ENCODE data around the gene CLK3.

DNA sequence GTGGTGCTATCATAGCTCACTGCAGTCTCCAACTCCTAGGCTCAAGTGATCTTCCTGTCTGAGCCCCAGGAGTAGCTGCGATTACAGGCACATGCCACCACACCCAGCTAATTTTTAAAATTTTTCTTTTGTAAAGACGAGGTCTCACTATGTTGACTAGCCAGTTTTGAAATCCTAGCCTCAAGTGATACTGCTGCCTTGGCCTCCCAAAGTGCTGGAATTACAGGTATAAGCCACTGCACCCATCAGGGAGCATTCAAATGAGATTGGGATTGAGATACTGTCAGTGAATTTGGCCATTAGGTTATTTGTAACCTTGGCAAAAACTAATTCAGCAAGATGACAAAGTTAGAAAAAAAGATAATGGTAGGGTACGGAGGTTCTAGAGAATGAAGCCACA lies 58.5 kb downstream of the CLK3 start:
- TF ChIP-seq NRF1 (conservative IDR thresholded peaks at IDR 0.05; ENCODE audit: low read depth, low read length) (no peak), ESRRA (IDR thresholded peaks at IDR 0.05; ENCODE audit: low read length) (no peak), ZNF274 (IDR thresholded peaks at IDR 0.05; ENCODE audit: insufficient read depth, insufficient read length) (no peak), EZH2 (IDR thresholded peaks at IDR 0.05; ENCODE audit: borderline replicate concordance, control insufficient read depth, low read depth, low read length) (no peak)
- TF ChIP-seq, protein P1, sequence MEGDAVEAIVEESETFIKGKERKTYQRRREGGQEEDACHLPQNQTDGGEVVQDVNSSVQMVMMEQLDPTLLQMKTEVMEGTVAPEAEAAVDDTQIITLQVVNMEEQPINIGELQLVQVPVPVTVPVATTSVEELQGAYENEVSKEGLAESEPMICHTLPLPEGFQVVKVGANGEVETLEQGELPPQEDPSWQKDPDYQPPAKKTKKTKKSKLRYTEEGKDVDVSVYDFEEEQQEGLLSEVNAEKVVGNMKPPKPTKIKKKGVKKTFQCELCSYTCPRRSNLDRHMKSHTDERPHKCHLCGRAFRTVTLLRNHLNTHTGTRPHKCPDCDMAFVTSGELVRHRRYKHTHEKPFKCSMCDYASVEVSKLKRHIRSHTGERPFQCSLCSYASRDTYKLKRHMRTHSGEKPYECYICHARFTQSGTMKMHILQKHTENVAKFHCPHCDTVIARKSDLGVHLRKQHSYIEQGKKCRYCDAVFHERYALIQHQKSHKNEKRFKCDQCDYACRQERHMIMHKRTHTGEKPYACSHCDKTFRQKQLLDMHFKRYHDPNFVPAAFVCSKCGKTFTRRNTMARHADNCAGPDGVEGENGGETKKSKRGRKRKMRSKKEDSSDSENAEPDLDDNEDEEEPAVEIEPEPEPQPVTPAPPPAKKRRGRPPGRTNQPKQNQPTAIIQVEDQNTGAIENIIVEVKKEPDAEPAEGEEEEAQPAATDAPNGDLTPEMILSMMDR (IDR thresholded peaks at IDR 0.05 in 2 of 3, conservative IDR thresholded peaks at IDR 0.05 in 1 of 3; ENCODE audit: control insufficient read depth in 2 of 3, extremely low read depth in 1 of 3, insufficient read depth in 1 of 3, low read depth in 3 of 3, low read length in 3 of 3), result no peak
- TF ChIP-seq, protein P2, sequence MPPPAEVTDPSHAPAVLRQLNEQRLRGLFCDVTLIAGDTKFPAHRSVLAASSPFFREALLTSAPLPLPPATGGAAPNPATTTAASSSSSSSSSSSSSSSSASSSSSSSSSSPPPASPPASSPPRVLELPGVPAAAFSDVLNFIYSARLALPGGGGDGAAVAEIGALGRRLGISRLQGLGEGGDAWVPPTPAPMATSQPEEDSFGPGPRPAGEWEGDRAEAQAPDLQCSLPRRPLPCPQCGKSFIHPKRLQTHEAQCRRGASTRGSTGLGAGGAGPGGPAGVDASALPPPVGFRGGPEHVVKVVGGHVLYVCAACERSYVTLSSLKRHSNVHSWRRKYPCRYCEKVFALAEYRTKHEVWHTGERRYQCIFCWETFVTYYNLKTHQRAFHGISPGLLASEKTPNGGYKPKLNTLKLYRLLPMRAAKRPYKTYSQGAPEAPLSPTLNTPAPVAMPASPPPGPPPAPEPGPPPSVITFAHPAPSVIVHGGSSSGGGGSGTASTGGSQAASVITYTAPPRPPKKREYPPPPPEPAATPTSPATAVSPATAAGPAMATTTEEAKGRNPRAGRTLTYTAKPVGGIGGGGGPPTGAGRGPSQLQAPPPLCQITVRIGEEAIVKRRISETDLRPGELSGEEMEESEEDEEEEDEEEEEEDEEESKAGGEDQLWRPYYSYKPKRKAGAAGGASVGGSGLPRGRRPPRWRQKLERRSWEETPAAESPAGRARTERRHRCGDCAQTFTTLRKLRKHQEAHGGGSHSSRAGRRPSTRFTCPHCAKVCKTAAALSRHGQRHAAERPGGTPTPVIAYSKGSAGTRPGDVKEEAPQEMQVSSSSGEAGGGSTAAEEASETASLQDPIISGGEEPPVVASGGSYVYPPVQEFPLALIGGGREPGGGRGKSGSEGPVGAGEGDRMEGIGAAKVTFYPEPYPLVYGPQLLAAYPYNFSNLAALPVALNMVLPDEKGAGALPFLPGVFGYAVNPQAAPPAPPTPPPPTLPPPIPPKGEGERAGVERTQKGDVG (CRISPR knock-in tag; IDR thresholded peaks at IDR 0.05), result no peak
